ENCODE measurements around the gene ST3GAL2. TPM values are rescaled to one million over a fixed set of nuclear protein-coding genes. Genes with fewer than 3 reads are reported as not detected.

ST3GAL2 gene
- total and polyA plus RNA-seq, 10 of the 15 experiments (the other 5 are each of a cell fraction or from before 2014, with no cell fraction given), result 0.95 to 61.7 (median 25.9) TPM

GRCh38 chr16:70395345-70395901 lies 43.5 kb downstream of the ST3GAL2 start (continued):
- TF ChIP-seq ZNF687 (IDR thresholded peaks at IDR 0.05) (no peak), ATF2 (IDR thresholded peaks at IDR 0.05; ENCODE audit: low read length) (no peak), STAT1 (conservative IDR thresholded peaks at IDR 0.05) (no peak), DPF2 (IDR thresholded peaks at IDR 0.05) (no peak), EED (IDR thresholded peaks at IDR 0.05; ENCODE audit: low read depth) (no peak), WRNIP1 (IDR thresholded peaks at IDR 0.05; ENCODE audit: borderline replicate concordance, low read depth, low read length) (0 out of 2 replicates have a peak, but pooled peaks have one; percentile 54), GABPA (IDR thresholded peaks at IDR 0.05; ENCODE audit: low read depth) (no peak), BCLAF1 (IDR thresholded peaks at IDR 0.05) (0 out of 2 replicates have a peak, but pooled peaks have one; percentile 10), MXI1 (IDR thresholded peaks at IDR 0.05; ENCODE audit: low read depth, low read length) (no peak), JUNB (IDR thresholded peaks at IDR 0.05) (no peak), NFXL1 (IDR thresholded peaks at IDR 0.05; ENCODE audit: borderline replicate concordance) (no peak), NRF1 (conservative IDR thresholded peaks at IDR 0.05; ENCODE audit: low read depth, low read length) (no peak), E4F1 (IDR thresholded peaks at IDR 0.05; ENCODE audit: borderline replicate concordance, partially characterized antibody) (no peak), MTA3 (IDR thresholded peaks at IDR 0.05; ENCODE audit: borderline replicate concordance, low read length) (no peak), ZNF384 (IDR thresholded peaks at IDR 0.05; ENCODE audit: borderline replicate concordance, low read depth, low read length) (no peak), NR2F1 (conservative IDR thresholded peaks at IDR 0.05) (0 out of 2 replicates have a peak, but pooled peaks have one; percentile 23), MAX (IDR thresholded peaks at IDR 0.05; ENCODE audit: low read depth, low read length) (no peak), NFYA (IDR thresholded peaks at IDR 0.05; ENCODE audit: borderline replicate concordance, low read depth, low read length) (no peak), SMC3 (IDR thresholded peaks at IDR 0.05; ENCODE audit: borderline replicate concordance, low read length) (peak; percentile 88), ASH2L (IDR thresholded peaks at IDR 0.05; ENCODE audit: borderline replicate concordance, low read depth) (no peak)

All from GM12878 (cell line).